Activated CD8-positive, alpha-beta T cell treated with anti-CD3 and anti-CD28 coated beads for 36 hours (primary cell): ENCODE results near the gene DEPP1. TPM values are rescaled to one million over a fixed set of nuclear protein-coding genes. Genes with fewer than 3 reads are reported as not detected.

Experiments
- ATAC-seq: fragments of 200-7000 bp; cut with Tn5 transposase; one replicate; pipeline ENCODE4 v1.10.0; 2021; ENCODE audit warnings: mild to moderate bottlenecking, moderate library complexity
- CTCF ChIA-PET: fragments of 350-600 bp; sonication (Branson Sonifier 250); formaldehyde crosslinking; loops from one replicate; lab custom pipeline; 2021; ENCODE audit warnings: antibody characterized with exemption; lab: Charles Lee
- POLR2A ChIA-PET: fragments of 350-600 bp; sonication (Branson Sonifier 250); formaldehyde crosslinking; loops from one replicate; lab custom pipeline; 2021; ENCODE audit warnings: antibody characterized with exemption; lab: Charles Lee
- DNase-seq: peaks from one replicate; pipeline ENCODE4 v3.0.0-alpha.2; 2020
- H3K27ac Mint-ChIP-seq: one replicate; pipeline ENCODE4 v1.8.0; 2021; ENCODE audit warnings: mild to moderate bottlenecking, mixed read lengths
- H3K27me3 Mint-ChIP-seq: one replicate; pipeline ENCODE4 v1.8.0; 2021; ENCODE audit warnings: mixed read lengths
- H3K36me3 Mint-ChIP-seq: one replicate; pipeline ENCODE4 v1.8.0; 2021; ENCODE audit warnings: low read depth, mixed read lengths
- H3K4me1 Mint-ChIP-seq: one replicate; pipeline ENCODE4 v1.8.0; 2021; ENCODE audit warnings: low read depth, mixed read lengths
- H3K4me3 Mint-ChIP-seq: one replicate; pipeline ENCODE4 v1.8.0; 2021; ENCODE audit warnings: mild to moderate bottlenecking, moderate library complexity, mixed read lengths
- H3K9me3 Mint-ChIP-seq: one replicate; pipeline ENCODE4 v1.8.0; 2021; ENCODE audit warnings: mixed read lengths
- intact Hi-C: fragments of 100-400 bp; cut with micrococcal nuclease; formaldehyde crosslinking; loops from one replicate; pipeline ENCODE4 v1.10.0; 2022
- total RNA-seq, 2 experiments: library from RNA; stranded (reverse); gene quantifications; one replicate each; pipeline ENCODE4 v1.2.3, GENCODE V29; 2021
- TF ChIP-seq, protein P1 (sequence below): fragments of 200-600 bp; IDR thresholded peaks from one replicate; pipeline ENCODE4 v1.8.0; 2022; ENCODE audit warnings: antibody characterized with exemption, mild to moderate bottlenecking

Gene DEPP1
- total RNA-seq, 2 experiments from 2014 or later, result 0.16 to 0.27 TPM

DNA sequence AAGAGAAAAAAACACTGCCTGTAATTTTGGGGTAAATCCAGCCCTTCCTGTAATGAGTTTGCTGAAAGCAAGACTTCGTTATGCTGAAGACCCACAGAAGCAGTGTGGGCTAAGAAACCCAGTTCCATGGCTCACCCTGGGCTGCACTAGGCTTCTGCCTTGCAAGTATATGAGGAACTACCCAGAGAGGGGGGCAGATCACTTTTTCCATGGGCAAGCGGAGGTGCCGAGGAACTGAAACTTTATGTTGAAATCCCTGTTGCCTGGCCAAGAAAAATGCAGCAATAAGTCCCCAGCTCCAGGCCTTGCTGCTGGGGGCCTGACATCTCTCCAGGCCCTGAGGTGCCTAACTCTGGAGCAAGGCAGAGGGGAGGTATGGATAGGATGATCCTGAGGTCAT lies 10.5 kb downstream of the DEPP1 start:
- no peaks in the 10 kb centered on the region for H3K9me3 Mint-ChIP-seq
- no peaks in the 10 kb centered on the region for H3K36me3 Mint-ChIP-seq
- ChIA-PET POLR2A (interaction anchor here (0.6 to 1.8 kb wide), 4 partner anchors 10 to 32 kb away, joined by 3 to 5 read pairs (median 4); no protein-coding TSS in a partner anchor), CTCF (interaction anchor here (0.7 to 2.9 kb wide), 8 partner anchors 8 to 35 kb away, joined by 3 to 10 read pairs (median 6); partner anchors contain the start of genes DEPP1 and RASSF4)
- peak; percentile 43 for DNase-seq
- ATAC-seq, result peak; percentile 42
- TF ChIP-seq, protein P1, sequence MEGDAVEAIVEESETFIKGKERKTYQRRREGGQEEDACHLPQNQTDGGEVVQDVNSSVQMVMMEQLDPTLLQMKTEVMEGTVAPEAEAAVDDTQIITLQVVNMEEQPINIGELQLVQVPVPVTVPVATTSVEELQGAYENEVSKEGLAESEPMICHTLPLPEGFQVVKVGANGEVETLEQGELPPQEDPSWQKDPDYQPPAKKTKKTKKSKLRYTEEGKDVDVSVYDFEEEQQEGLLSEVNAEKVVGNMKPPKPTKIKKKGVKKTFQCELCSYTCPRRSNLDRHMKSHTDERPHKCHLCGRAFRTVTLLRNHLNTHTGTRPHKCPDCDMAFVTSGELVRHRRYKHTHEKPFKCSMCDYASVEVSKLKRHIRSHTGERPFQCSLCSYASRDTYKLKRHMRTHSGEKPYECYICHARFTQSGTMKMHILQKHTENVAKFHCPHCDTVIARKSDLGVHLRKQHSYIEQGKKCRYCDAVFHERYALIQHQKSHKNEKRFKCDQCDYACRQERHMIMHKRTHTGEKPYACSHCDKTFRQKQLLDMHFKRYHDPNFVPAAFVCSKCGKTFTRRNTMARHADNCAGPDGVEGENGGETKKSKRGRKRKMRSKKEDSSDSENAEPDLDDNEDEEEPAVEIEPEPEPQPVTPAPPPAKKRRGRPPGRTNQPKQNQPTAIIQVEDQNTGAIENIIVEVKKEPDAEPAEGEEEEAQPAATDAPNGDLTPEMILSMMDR, result no peak
- H3K4me3 Mint-ChIP-seq, result no peak overlapping the region
- intact Hi-C loops, result no loop called here
- H3K27ac Mint-ChIP-seq, result peak overlapping the region; percentile 39
- peaks cover 38% of the 10 kb centered on the region for H3K4me1 Mint-ChIP-seq
- H3K27me3 Mint-ChIP-seq, result no peaks in the 10 kb centered on the region

DNA sequence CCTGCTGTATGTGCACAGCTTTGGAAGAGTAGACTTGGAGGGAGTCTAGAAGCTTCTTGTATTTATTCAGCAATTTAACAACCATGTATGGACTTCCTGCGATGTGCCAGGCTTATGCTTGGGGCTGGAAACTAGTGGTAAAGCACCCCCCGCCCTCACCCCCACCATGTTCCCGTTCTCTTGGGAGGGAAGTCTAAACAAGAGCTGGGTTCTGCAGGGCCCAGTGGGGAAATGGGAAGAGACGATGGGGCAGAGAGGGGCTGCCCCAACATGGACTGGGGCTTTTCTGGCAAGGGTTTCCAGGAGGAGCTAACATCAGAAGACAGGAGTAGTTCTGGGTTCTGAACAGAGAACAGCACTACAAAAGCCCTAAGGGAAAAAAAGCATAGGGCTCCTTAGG lies 11.0 kb downstream of the DEPP1 start:
- intact Hi-C loops, result no loop called here
- no peak overlapping the region for H3K4me3 Mint-ChIP-seq
- peaks cover 38% of the 10 kb centered on the region for H3K4me1 Mint-ChIP-seq
- no peaks in the 10 kb centered on the region for H3K36me3 Mint-ChIP-seq
- TF ChIP-seq, protein P1, result no peak
- no peaks in the 10 kb centered on the region for H3K27me3 Mint-ChIP-seq
- CTCF ChIA-PET, result interaction anchor here (0.7 to 2.9 kb wide), 9 partner anchors 8 to 35 kb away, joined by 3 to 17 read pairs (median 9); partner anchors contain the start of genes DEPP1 and RASSF4
- POLR2A ChIA-PET, result interaction anchor here (0.6 to 1.8 kb wide), 4 partner anchors 9 to 34 kb away, joined by 3 to 5 read pairs (median 4); no protein-coding TSS in a partner anchor
- ATAC-seq (no peak), DNase-seq (no peak)
- H3K27ac Mint-ChIP-seq, result peak overlapping the region; percentile 39
- no peaks in the 10 kb centered on the region for H3K9me3 Mint-ChIP-seq

DNA sequence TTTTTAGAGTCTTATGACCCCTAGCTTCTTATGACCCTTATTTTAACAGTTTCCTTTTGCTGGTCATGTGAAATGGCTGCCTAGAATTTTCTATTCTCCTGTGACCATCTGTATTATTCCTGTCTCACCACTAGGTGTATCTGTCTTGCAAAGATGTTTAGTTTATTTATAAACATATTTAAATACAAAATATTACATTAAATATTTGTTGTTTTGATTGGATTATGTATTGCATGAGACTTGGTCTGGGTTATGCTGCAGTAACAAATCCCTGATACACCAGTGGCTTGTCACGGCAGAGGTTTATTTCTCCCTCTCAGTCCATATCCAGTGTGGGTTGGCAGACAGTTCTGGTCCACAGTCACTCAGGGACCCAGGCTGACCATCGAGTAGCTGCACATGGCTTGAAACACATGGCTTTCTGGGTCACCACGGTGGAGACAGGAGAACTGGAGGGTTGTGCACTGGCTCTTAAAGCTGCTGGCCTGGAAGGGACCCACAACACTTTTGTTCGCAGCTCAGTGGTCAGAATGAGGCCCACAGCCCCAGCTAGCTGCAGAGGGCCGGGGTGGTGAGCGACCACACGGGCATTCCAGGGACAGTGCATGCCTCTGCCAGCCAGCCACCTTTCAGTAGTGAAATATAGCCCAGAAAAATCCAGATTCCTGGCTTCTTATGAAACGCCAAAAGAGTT lies 11.6 kb downstream of the DEPP1 start:
- DNase-seq, result no peak
- H3K36me3 Mint-ChIP-seq, result no peaks in the 10 kb centered on the region
- CTCF ChIA-PET, result interaction anchor here (0.9 to 2.5 kb wide), 10 partner anchors 9 to 36 kb away, joined by 3 to 17 read pairs (median 4); no protein-coding TSS in a partner anchor
- H3K9me3 Mint-ChIP-seq, result no peaks in the 10 kb centered on the region
- H3K27me3 Mint-ChIP-seq, result no peaks in the 10 kb centered on the region
- no peak overlapping the region for H3K27ac Mint-ChIP-seq
- intact Hi-C loops, result no loop called here
- POLR2A ChIA-PET, result interaction anchor here (0.6 to 1.8 kb wide), 3 partner anchors 9 to 35 kb away, joined by 4 to 5 read pairs (median 5); no protein-coding TSS in a partner anchor
- TF ChIP-seq, protein P1, result peak; percentile 35
- peaks cover 38% of the 10 kb centered on the region for H3K4me1 Mint-ChIP-seq
- H3K4me3 Mint-ChIP-seq, result no peak overlapping the region
- no peak for ATAC-seq

DNA sequence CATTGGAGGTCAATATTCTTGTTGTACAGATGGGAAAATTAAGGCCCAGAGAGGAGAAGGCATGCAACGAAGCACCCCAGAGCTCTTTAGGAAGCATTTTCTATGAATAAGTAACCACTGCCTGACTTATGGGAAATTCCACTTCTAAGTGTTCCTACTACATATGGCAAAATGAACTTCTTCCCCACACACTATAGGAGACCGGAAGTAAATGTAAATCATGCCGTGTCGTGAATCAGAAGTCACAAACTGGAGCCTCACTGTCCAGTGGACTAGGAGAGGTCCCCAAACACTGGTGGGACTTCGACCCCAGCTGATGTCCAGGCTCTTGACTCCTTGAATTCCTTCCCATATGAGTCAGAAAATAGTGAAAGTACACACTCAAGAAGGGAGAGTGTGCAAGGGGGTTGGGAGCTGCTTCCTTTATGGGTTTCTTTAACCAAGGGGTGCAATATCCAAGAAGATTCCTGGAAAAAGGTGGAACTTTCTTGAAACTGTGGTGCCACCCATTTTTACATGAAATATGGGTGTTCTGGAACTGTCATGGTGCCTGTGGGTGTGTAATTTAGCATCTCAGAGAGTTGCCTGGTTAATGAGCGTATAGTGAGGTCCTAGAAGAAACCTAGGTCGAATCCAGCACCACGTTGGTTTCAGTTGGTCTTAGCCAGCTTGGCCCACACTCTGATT lies 12.3 kb downstream of the DEPP1 start:
- Mint-ChIP-seq H3K4me1 (peaks cover 38% of the 10 kb centered on the region), H3K4me3 (no peak overlapping the region), H3K27me3 (no peaks in the 10 kb centered on the region), H3K36me3 (no peaks in the 10 kb centered on the region), H3K27ac (peak overlapping the region; percentile 60), H3K9me3 (no peaks in the 10 kb centered on the region)
- no peak for DNase-seq
- CTCF ChIA-PET, result interaction anchor here (0.9 to 2.5 kb wide), 7 partner anchors 10 to 36 kb away, joined by 3 to 17 read pairs (median 4); no protein-coding TSS in a partner anchor
- intact Hi-C loops, result no loop called here
- no peak for ATAC-seq
- TF ChIP-seq, protein P1, result no peak
- POLR2A ChIA-PET, result interaction anchor here (0.6 to 1.8 kb wide), 3 partner anchors 20 to 92 kb away, joined by 3 to 4 read pairs (median 4); no protein-coding TSS in a partner anchor
